Hepatocyte (in vitro differentiated cells): ENCODE measurements around the gene NUCB2.

Experiments used
- CTCF ChIP-seq: fragments of 200-600 bp; sonication (generic); IDR thresholded peaks from 2 replicates; pipeline ENCODE4 v1.5.1; 2016; ENCODE audit warnings: antibody characterized with exemption, mild to moderate bottlenecking; ENCODE audit not compliant: poor library complexity
- EZH2 ChIP-seq: fragments of 200-600 bp; sonication (generic); IDR thresholded peaks from 2 replicates; pipeline ENCODE4 v1.6.1; 2016; ENCODE audit warnings: antibody characterized with exemption, mild to moderate bottlenecking, borderline replicate concordance

- TF ChIP-seq CTCF (no peak), EZH2 (no peak)
Measured at GRCh38 chr11:17266781-17267180, 9.8 kb upstream of the NUCB2 start.
